ENCODE results near the gene CASP1.

DNA sequence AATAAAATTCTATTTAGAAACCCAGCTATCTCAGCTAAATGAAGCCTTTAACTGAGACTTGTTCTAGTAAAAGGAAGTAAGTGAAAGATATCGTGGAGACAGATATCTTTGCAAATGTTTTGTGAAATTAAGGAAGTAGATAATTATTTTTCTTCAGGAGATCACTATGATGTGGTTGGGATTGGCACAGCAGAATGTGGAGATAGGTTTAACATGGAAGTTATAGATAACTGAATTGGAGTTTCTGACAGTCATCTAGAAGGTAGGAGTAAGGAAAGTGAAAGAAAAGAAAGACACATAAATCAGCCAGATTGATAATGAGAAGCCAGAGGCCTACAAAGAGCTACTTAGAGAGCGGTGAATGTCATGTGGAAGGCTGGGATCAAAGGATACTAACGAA is 7.3 kb downstream of the CASP1 start:
- TF ChIP-seq SPI1 (IDR thresholded peaks at IDR 0.05; ENCODE audit: low read depth, low read length) (no peak), POLR2A (IDR thresholded peaks at IDR 0.05; ENCODE audit: low read depth, low read length) (no peak), PAX5 (IDR thresholded peaks at IDR 0.05; ENCODE audit: insufficient read depth, low read length, severe bottlenecking) (no peak), POLR2AphosphoS5 (IDR thresholded peaks at IDR 0.05; ENCODE audit: low read depth, low read length) (no peak), TAF1 (IDR thresholded peaks at IDR 0.05; ENCODE audit: low read depth, low read length) (no peak), POU2F2 (IDR thresholded peaks at IDR 0.05; ENCODE audit: low read depth, low read length) (no peak)

All from GM12891 (cell line).